CD4-positive, alpha-beta T cell treated with Interleukin-4 for 1 hour (primary cell): Measurements from ENCODE around the gene DCST1.
A peak's percentile ranks its signal among the peaks of the same experiment; 100 is the strongest.

Experiments
- DNase-seq, 2 donors: peaks; one replicate each; pipeline ENCODE4 v3.0.0-alpha.2; 2020 to 2022

The DCST1 gene

GRCh38 chr1:155001425-155001674, 32.3 kb upstream of the DCST1 start:
- no peak for DNase-seq

- DNase-seq: peak; percentile 98
Measured at GRCh38 chr1:155001675-155002463, 31.8 kb upstream of the DCST1 start.

GRCh38 chr1:155002464-155003226, 31.0 kb upstream of the DCST1 start, which contains the start of gene ZBTB7B:
ZBTB7B (plus strand) TSS chr1:155002802; CDS start chr1:155014661, 11,859 bp downstream.
- DNase-seq: no peak

- DNase-seq: no peak
Measured at GRCh38 chr1:155003227-155003765, 30.3 kb upstream of the DCST1 start.

- DNase-seq: no peak
Measured at GRCh38 chr1:155003766-155004351, 29.8 kb upstream of the DCST1 start.

GRCh38 chr1:155004352-155005075, 29.1 kb upstream of the DCST1 start:
- no peak for DNase-seq

- DNase-seq: peak; percentile 45 to 54
Measured at GRCh38 chr1:155005076-155006011, 28.3 kb upstream of the DCST1 start.

- DNase-seq: peak; percentile 55 to 67
Measured at GRCh38 chr1:155006601-155007101, 27.0 kb upstream of the DCST1 start.

GRCh38 chr1:155007251-155007828, 26.3 kb upstream of the DCST1 start:
- no peak for DNase-seq

GRCh38 chr1:155008015-155008941, 25.3 kb upstream of the DCST1 start:
- DNase-seq: no peak

GRCh38 chr1:155009221-155009711, 24.4 kb upstream of the DCST1 start:
- DNase-seq: no peak

- no peak for DNase-seq
Measured at GRCh38 chr1:155009742-155010141, 23.9 kb upstream of the DCST1 start.

GRCh38 chr1:155010211-155010918, 23.3 kb upstream of the DCST1 start:
- DNase-seq: no peak

- no peak for DNase-seq
Measured at GRCh38 chr1:155011004-155011416, 22.6 kb upstream of the DCST1 start.

GRCh38 chr1:155011437-155012025, 22.1 kb upstream of the DCST1 start:
- no peak for DNase-seq

GRCh38 chr1:155012026-155012546, 21.5 kb upstream of the DCST1 start:
- peak in 1 of 2 donors; percentile 57 for DNase-seq

- no peak for DNase-seq
Measured at GRCh38 chr1:155012776-155013602, 20.6 kb upstream of the DCST1 start.

- peak in 1 of 2 donors; percentile 46 for DNase-seq
Measured at GRCh38 chr1:155013632-155014031, 20.0 kb upstream of the DCST1 start.
